Breast epithelium (tissue), 3 donors: ENCODE results near the gene WNT2B.

Experiments
- CTCF ChIP-seq, 3 donors: fragments of 450-650 bp; IDR thresholded peaks; one replicate each; pipeline ENCODE4 v1.5.1; 2016 to 2017; ENCODE audit warnings: antibody characterized with exemption in 3 of 3, mild to moderate bottlenecking in 3 of 3, moderate library complexity in 3 of 3
- POLR2A ChIP-seq: fragments of 450-650 bp; IDR thresholded peaks from one replicate; pipeline ENCODE4 v1.6.1; 2016; ENCODE audit warnings: antibody characterized with exemption, mild to moderate bottlenecking, moderate library complexity

GRCh38 chr1:112505400-112505785 is 3.4 kb upstream of the WNT2B start:
- TF ChIP-seq CTCF (IDR thresholded peaks at IDR 0.05) = no peak
- TF ChIP-seq POLR2A = no peak
